Spleen (tissue), 11 donors: Measurements from ENCODE around the gene ZG16. TPM values are rescaled to one million over a fixed set of nuclear protein-coding genes. Genes with fewer than 3 reads are reported as not detected.

Experiments used
- DNase-seq: peaks from one replicate; pipeline ENCODE4 v3.0.0-alpha.2; 2020
- H3K27ac ChIP-seq, 8 donors: fragments of 200-600 bp; sonication (generic) in 7 of 8; 1 replicate in 4 of 8; 2 replicates in 4 of 8; pipeline versions ENCODE4 v1.5.0 to v1.8.0; 2016 to 2021; ENCODE audit warnings: inconsistent platforms in 4 of 8, mild to moderate bottlenecking in 4 of 8, moderate library complexity in 1 of 8
- H3K27me3 ChIP-seq, 7 donors: fragments of 200-600 bp; sonication (generic) in 6 of 7; replicated peaks in 1 of 7; 1 replicate in 4 of 7; 2 replicates in 3 of 7; pipeline versions ENCODE4 v1.5.0 to v1.8.0; 2016 to 2021; ENCODE audit warnings: inconsistent platforms in 3 of 7, mild to moderate bottlenecking in 1 of 7
- H3K36me3 ChIP-seq, 6 donors: fragments of 200-600 bp; sonication (generic) in 5 of 6; 1 replicate in 4 of 6; 2 replicates in 2 of 6; pipeline versions ENCODE4 v1.5.0 to v1.8.0; 2016 to 2021; ENCODE audit warnings: inconsistent platforms in 2 of 6
- H3K4me1 ChIP-seq, 6 donors: fragments of 200-600 bp; sonication (generic) in 5 of 6; 1 replicate in 3 of 6; 2 replicates in 3 of 6; pipeline versions ENCODE4 v1.5.0 to v1.8.0; 2016 to 2021; ENCODE audit warnings: inconsistent platforms in 3 of 6
- H3K4me3 ChIP-seq, 8 donors: fragments of 200-600 bp; sonication (generic) in 7 of 8; 1 replicate in 4 of 8; 2 replicates in 4 of 8; pipeline versions ENCODE4 v1.5.0 to v1.8.0; 2016 to 2021; ENCODE audit warnings: inconsistent platforms in 4 of 8, mild to moderate bottlenecking in 4 of 8, moderate library complexity in 2 of 8
- H3K9me3 ChIP-seq, 8 donors: fragments of 200-600 bp; sonication (generic) in 7 of 8; 1 replicate in 4 of 8; 2 replicates in 4 of 8; pipeline versions ENCODE4 v1.5.0 to v1.8.0; 2016 to 2021; ENCODE audit warnings: inconsistent platforms in 4 of 8
- CTCF ChIP-seq, 11 experiments: fragments of 200-600 bp in 7 of 11; fragments of 450-650 bp in 4 of 11; sonication (generic) in 4 of 11; IDR thresholded peaks in 8 of 11; conservative IDR thresholded peaks in 3 of 11; 1 replicate in 7 of 11; 2 replicates in 4 of 11; pipeline versions ENCODE4 v1.4.0 to v1.8.0; 2016 to 2021; ENCODE audit warnings: antibody characterized with exemption in 11 of 11, inconsistent platforms in 4 of 11, mild to moderate bottlenecking in 1 of 11
- POLR2A ChIP-seq, 3 donors: fragments of 450-650 bp; IDR thresholded peaks; one replicate each; pipeline ENCODE4 v1.5.1; 2017; ENCODE audit warnings: antibody characterized with exemption in 3 of 3, mild to moderate bottlenecking in 1 of 3
- POLR2AphosphoS5 ChIP-seq, 3 donors: sonication (generic); formaldehyde crosslinking; IDR thresholded peaks; one replicate each; pipeline ENCODE4 v1.5.1; 2017; ENCODE audit warnings: antibody characterized with exemption in 3 of 3
- WGBS, 5 donors: extraction: QIAGEN DNeasy Blood & Tissue Kit in 3 of 5; methylation state at CpG; one replicate each; pipeline versions ENCODE4 v1.1.5 to v1.1.7; 2013 to 2018; 5-methylcytosine and 5-hydroxymethylcytosine counted together
- intact Hi-C: fragments of 100-400 bp; cut with DNase I; formaldehyde crosslinking; loops from one replicate; pipeline ENCODE4 v1.15.0; 2023; ENCODE audit warnings: low total_unique reads
- polyA plus RNA-seq, 3 donors: library from polyadenylated mRNA; stranded (reverse); fragments of 200-250 nt; gene quantifications; one replicate each; pipeline ENCODE4 v1.2.1, GENCODE V29; 2013
- total RNA-seq, 7 donors: library from RNA; depleted of rRNA in 3 of 7; stranded (reverse); fragments of >200 nt in 3 of 7; fragmentation: NEBNext Ultra II Directional in 4 of 7; extraction: Animal tissue kit (Norgen Biotek cat#: 25700) in 4 of 7; gene quantifications; one replicate each; pipeline versions ENCODE4 v1.1.0 to v1.2.1, GENCODE V29; 2016 to 2021
- donor health status: healthy with polysubstance abuse.
- donor health status: DM: no; HTN: no; CAD: no; lungs with moderate emphysema.
- donor health status: DM: no; HTN: no; CAD: no.
- donor health status: Bipolar disorder and iron deficiency.
- donor health status: healthy.
- donor health status: DM: no; HTN: no; CAD: no.
- donor health status: DM: yes; HTN: yes; CAD: no.

Gene ZG16
- total and polyA plus RNA-seq, 10 donors = 0.06 to 0.07 TPM; not detected in 8

- 87 to 94% (median 89%) methylated on average over 4 of the region's 4 CpGs for WGBS, 5 donors
- Histone ChIP-seq H3K4me1 (peaks cover 41 to 93% (median 76%) of the 10 kb centered on the region in 6 donors), H3K36me3 (peaks cover 0 to 34% (median 13%) of the 10 kb centered on the region in 6 donors), H3K27me3 (peaks cover 0 to under 1% (median 0%) of the 10 kb centered on the region in 7 donors), H3K27ac (peak overlapping the region in 2 of 8 donors; percentile 98 to 99), H3K4me3 (no peak overlapping the region), H3K9me3 (no peaks in the 10 kb centered on the region)
- TF ChIP-seq CTCF (IDR thresholded peaks at IDR 0.05 in 8 of 11, conservative IDR thresholded peaks at IDR 0.05 in 3 of 11) (no peak), POLR2AphosphoS5 (IDR thresholded peaks at IDR 0.05) (no peak), POLR2A (IDR thresholded peaks at IDR 0.05) (no peak)
- intact Hi-C loops = no loop called here
- no peak for DNase-seq
Measured at GRCh38 chr16:29818082-29818481, 40.0 kb downstream of the ZG16 start.

- TF ChIP-seq CTCF (IDR thresholded peaks at IDR 0.05 in 8 of 11, conservative IDR thresholded peaks at IDR 0.05 in 3 of 11) = no peak
- TF ChIP-seq POLR2AphosphoS5 (IDR thresholded peaks at IDR 0.05) = no peak
- TF ChIP-seq POLR2A (IDR thresholded peaks at IDR 0.05) = no peak
- no peak for DNase-seq
- H3K9me3 ChIP-seq = no peaks in the 10 kb centered on the region
- peaks cover 50 to 93% (median 86%) of the 10 kb centered on the region in 6 donors for H3K4me1 ChIP-seq
- 79 to 89% (median 83%) methylated on average over 15 of the region's 15 CpGs for WGBS, 5 donors
- peak overlapping the region in 6 of 8 donors; percentile 87 to 95 (median 90) for H3K27ac ChIP-seq
- intact Hi-C loops = no loop called here
- peaks cover 0 to 34% (median 13%) of the 10 kb centered on the region in 6 donors for H3K36me3 ChIP-seq
- peak overlapping the region in 4 of 8 donors; percentile 84 to 93 (median 86) for H3K4me3 ChIP-seq
- H3K27me3 ChIP-seq = no peaks in the 10 kb centered on the region
Measured at GRCh38 chr16:29819506-29819905, 41.5 kb downstream of the ZG16 start.

- Histone ChIP-seq H3K27ac (peak within 1 kb of the TSS; percentile 86 to 95 (median 90)), H3K4me3 (peak within 1 kb of the TSS; percentile 53 to 93 (median 86)), H3K27me3 (no peaks in the 10 kb centered on the region), H3K36me3 (peaks cover 0 to 34% (median 13%) of the 10 kb centered on the region in 6 donors), H3K9me3 (no peaks in the 10 kb centered on the region), H3K4me1 (peaks cover 53 to 93% (median 86%) of the 10 kb centered on the region in 6 donors)
- WGBS, 5 donors = 0 to 5% (median 0%) methylated on average over 4 of the region's 4 CpGs
- peak; percentile 92 for DNase-seq
- intact Hi-C loops = no loop called here
- TF ChIP-seq POLR2A (IDR thresholded peaks at IDR 0.05) = no peak
- peak; percentile 66 to 84 (median 81) for TF ChIP-seq POLR2AphosphoS5 (IDR thresholded peaks at IDR 0.05)
- TF ChIP-seq CTCF (IDR thresholded peaks at IDR 0.05 in 8 of 11, conservative IDR thresholded peaks at IDR 0.05 in 3 of 11) = no peak
Measured at GRCh38 chr16:29820271-29820701, 42.2 kb downstream of the ZG16 start, which contains the start of gene MVP. Gene MVP (plus strand): TSS chr16:29820462. CDS start chr16:29830550, 10,088 bp downstream.

GRCh38 chr16:29820730-29821642, 42.9 kb downstream of the ZG16 start:
- intact Hi-C loops = no loop called here
- DNase-seq = peak; percentile 90
- H3K27me3 ChIP-seq = no peaks in the 10 kb centered on the region
- H3K4me1 ChIP-seq = peaks cover 57 to 95% (median 88%) of the 10 kb centered on the region in 6 donors
- H3K4me3 ChIP-seq = peak overlapping the region; percentile 53 to 93 (median 86)
- 16 to 24% (median 17%) methylated on average over 9 to 11 of the region's 11 CpGs for WGBS, 5 donors
- H3K27ac ChIP-seq = peak overlapping the region; percentile 86 to 95 (median 90)
- no peak for TF ChIP-seq CTCF (IDR thresholded peaks at IDR 0.05 in 8 of 11, conservative IDR thresholded peaks at IDR 0.05 in 3 of 11)
- peak; percentile 58 to 72 (median 66) for TF ChIP-seq POLR2AphosphoS5 (IDR thresholded peaks at IDR 0.05)
- peaks cover 0 to 40% (median 13%) of the 10 kb centered on the region in 6 donors for H3K36me3 ChIP-seq
- H3K9me3 ChIP-seq = no peaks in the 10 kb centered on the region
